Activated naive CD8-positive, alpha-beta T cell treated with anti-CD3 and anti-CD28 coated beads, Interleukin-2, amount 50 U/mL, for 24 hours (primary cell): ENCODE results near the gene XPC.
A peak's percentile ranks its signal among the peaks of the same experiment; 100 is the strongest.

ENCODE experiments used
- ATAC-seq: fragments of 150-1000 bp; cut with Tn5 transposase; one replicate; pipeline ENCODE4 v1.10.0; 2021
- DNase-seq: peaks from one replicate; pipeline ENCODE4 v3.0.0; 2021
- H3K27ac Mint-ChIP-seq: one replicate; pipeline ENCODE4 v1.8.0; 2021; ENCODE audit warnings: mild to moderate bottlenecking, mixed read lengths
- H3K27me3 Mint-ChIP-seq: one replicate; pipeline ENCODE4 v1.8.0; 2021; ENCODE audit warnings: mixed read lengths
- H3K36me3 Mint-ChIP-seq: one replicate; pipeline ENCODE4 v1.8.0; 2021; ENCODE audit warnings: low read depth, mixed read lengths
- H3K4me1 Mint-ChIP-seq: one replicate; pipeline ENCODE4 v1.8.0; 2021; ENCODE audit warnings: mixed read lengths
- H3K4me3 Mint-ChIP-seq: one replicate; pipeline ENCODE4 v1.8.0; 2021; ENCODE audit warnings: mild to moderate bottlenecking, moderate library complexity, mixed read lengths
- H3K9me3 Mint-ChIP-seq: one replicate; pipeline ENCODE4 v1.8.0; 2021; ENCODE audit warnings: mixed read lengths

The XPC gene

GRCh38 chr3:14151471-14152083 lies 26.8 kb downstream of the XPC start:
- Mint-ChIP-seq H3K27ac (no peak overlapping the region), H3K36me3 (peaks cover 19% of the 10 kb centered on the region), H3K9me3 (no peaks in the 10 kb centered on the region), H3K27me3 (no peaks in the 10 kb centered on the region), H3K4me1 (peaks cover 5% of the 10 kb centered on the region), H3K4me3 (no peak overlapping the region)
- DNase-seq (no peak), ATAC-seq (no peak)

DNA sequence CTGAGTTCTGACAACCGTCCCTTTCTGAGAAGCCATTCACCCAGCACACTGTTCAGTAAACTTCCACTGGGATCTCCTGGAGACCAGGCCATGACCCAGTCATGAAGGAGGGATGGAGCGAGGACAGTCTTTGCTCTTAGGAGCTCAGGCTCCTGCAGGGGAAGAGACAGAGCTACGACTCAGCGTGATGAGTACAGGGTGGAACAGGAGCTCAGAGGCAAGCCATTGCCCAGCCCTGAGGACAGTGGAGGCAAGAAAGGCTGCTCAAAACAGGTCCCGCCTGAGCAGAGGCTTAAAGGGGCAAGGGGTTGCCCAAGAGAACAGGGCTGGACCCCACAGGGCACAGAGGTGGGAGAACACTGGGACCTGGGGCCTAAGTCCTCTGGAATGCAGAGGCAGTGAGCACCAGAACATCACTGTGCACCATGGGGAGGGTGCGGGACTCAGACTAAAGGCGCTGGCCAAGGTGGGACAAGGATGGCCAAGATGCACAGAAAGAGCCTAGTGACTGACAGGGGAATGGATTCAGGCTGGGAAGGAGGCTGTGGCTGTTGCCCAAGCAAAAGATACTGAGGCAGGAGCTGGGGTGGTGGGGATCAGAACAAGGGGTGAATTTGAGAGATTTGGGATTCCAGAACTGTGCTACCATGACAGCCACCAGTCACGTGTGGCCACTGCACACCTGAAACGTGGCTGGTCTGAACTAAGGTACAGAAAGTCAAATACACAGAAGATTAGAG lies 27.7 kb downstream of the XPC start:
- H3K4me1 Mint-ChIP-seq: peaks cover 4% of the 10 kb centered on the region
- peaks cover 16% of the 10 kb centered on the region for H3K36me3 Mint-ChIP-seq
- H3K27ac Mint-ChIP-seq: peak overlapping the region; percentile 17
- ATAC-seq (no peak), DNase-seq (no peak)
- no peaks in the 10 kb centered on the region for H3K9me3 Mint-ChIP-seq
- H3K27me3 Mint-ChIP-seq: no peaks in the 10 kb centered on the region
- H3K4me3 Mint-ChIP-seq: no peak overlapping the region

DNA sequence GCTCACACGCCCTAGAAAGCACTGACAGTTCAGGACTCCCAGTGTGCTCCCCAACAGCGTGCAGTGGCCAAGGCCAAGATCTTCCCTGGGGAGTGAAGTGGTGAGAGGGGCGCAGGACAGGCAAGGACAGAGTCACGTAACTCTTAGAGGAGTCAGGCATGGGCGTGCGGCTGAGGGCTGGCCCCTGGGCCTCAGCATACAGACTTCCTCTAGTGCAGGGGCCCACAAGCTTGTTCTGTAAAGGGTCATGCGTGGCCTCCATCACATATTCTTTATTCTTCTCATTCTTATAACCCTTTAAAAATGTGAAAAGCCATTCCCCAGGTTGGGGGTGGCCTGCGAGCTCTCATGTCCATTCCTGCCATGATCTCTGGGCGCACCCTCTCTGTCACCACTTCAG lies 28.3 kb downstream of the XPC start:
- peaks cover 7% of the 10 kb centered on the region for H3K4me1 Mint-ChIP-seq

GRCh38 chr3:14148041-14148985 lies 30.1 kb downstream of the XPC start:
- Mint-ChIP-seq H3K4me3 (no peak overlapping the region), H3K36me3 (peaks cover 14% of the 10 kb centered on the region), H3K27ac (no peak overlapping the region), H3K9me3 (no peaks in the 10 kb centered on the region), H3K4me1 (peaks cover 24% of the 10 kb centered on the region), H3K27me3 (no peaks in the 10 kb centered on the region)
- DNase-seq (no peak), ATAC-seq (no peak)

More for the DNA sequence above, 28.3 kb downstream of the XPC start:
- no peak for ATAC-seq
- H3K27me3 Mint-ChIP-seq: no peaks in the 10 kb centered on the region
- DNase-seq: no peak
- H3K36me3 Mint-ChIP-seq: peaks cover 19% of the 10 kb centered on the region
- no peaks in the 10 kb centered on the region for H3K9me3 Mint-ChIP-seq
- no peak overlapping the region for H3K4me3 Mint-ChIP-seq
- H3K27ac Mint-ChIP-seq: no peak overlapping the region

GRCh38 chr3:14147617-14148016 lies 30.8 kb downstream of the XPC start:
- no peak overlapping the region for H3K4me3 Mint-ChIP-seq
- no peaks in the 10 kb centered on the region for H3K9me3 Mint-ChIP-seq
- peaks cover 31% of the 10 kb centered on the region for H3K4me1 Mint-ChIP-seq
- DNase-seq: no peak
- no peak for ATAC-seq
- no peaks in the 10 kb centered on the region for H3K27me3 Mint-ChIP-seq
- peak overlapping the region; percentile 55 for H3K27ac Mint-ChIP-seq
- H3K36me3 Mint-ChIP-seq: peaks cover 14% of the 10 kb centered on the region

GRCh38 chr3:14147066-14147435 lies 31.4 kb downstream of the XPC start:
- DNase-seq (no peak), ATAC-seq (no peak)
- H3K27ac Mint-ChIP-seq: peak overlapping the region; percentile 55
- H3K4me1 Mint-ChIP-seq: peaks cover 36% of the 10 kb centered on the region
- no peak overlapping the region for H3K4me3 Mint-ChIP-seq
- no peaks in the 10 kb centered on the region for H3K27me3 Mint-ChIP-seq
- no peaks in the 10 kb centered on the region for H3K9me3 Mint-ChIP-seq
- H3K36me3 Mint-ChIP-seq: peaks cover 15% of the 10 kb centered on the region

GRCh38 chr3:14146381-14147065 lies 31.9 kb downstream of the XPC start:
- Mint-ChIP-seq H3K36me3 (peaks cover 19% of the 10 kb centered on the region), H3K4me3 (no peak overlapping the region), H3K27ac (peak overlapping the region; percentile 19), H3K27me3 (no peaks in the 10 kb centered on the region), H3K4me1 (peaks cover 42% of the 10 kb centered on the region), H3K9me3 (no peaks in the 10 kb centered on the region)
- no peak for ATAC-seq
- DNase-seq: no peak

- no peak overlapping the region for H3K4me3 Mint-ChIP-seq
- no peaks in the 10 kb centered on the region for H3K27me3 Mint-ChIP-seq
- H3K36me3 Mint-ChIP-seq: peaks cover 19% of the 10 kb centered on the region
- peak overlapping the region; percentile 31 for H3K27ac Mint-ChIP-seq
- H3K4me1 Mint-ChIP-seq: peaks cover 46% of the 10 kb centered on the region
- ATAC-seq: no peak
- no peak for DNase-seq
- no peaks in the 10 kb centered on the region for H3K9me3 Mint-ChIP-seq
Observed at GRCh38 chr3:14145670-14146380, 32.6 kb downstream of the XPC start.

GRCh38 chr3:14145236-14145635 lies 33.2 kb downstream of the XPC start:
- ATAC-seq: no peak
- H3K4me3 Mint-ChIP-seq: no peak overlapping the region
- H3K4me1 Mint-ChIP-seq: peaks cover 49% of the 10 kb centered on the region
- no peaks in the 10 kb centered on the region for H3K9me3 Mint-ChIP-seq
- no peak for DNase-seq
- peak overlapping the region; percentile 88 for H3K27ac Mint-ChIP-seq
- H3K27me3 Mint-ChIP-seq: no peaks in the 10 kb centered on the region
- H3K36me3 Mint-ChIP-seq: peaks cover 19% of the 10 kb centered on the region

- H3K27ac Mint-ChIP-seq: peak overlapping the region; percentile 88
- DNase-seq (peak; percentile 46), ATAC-seq (peak; percentile 87)
- H3K4me1 Mint-ChIP-seq: peaks cover 50% of the 10 kb centered on the region
- no peaks in the 10 kb centered on the region for H3K27me3 Mint-ChIP-seq
- peaks cover 19% of the 10 kb centered on the region for H3K36me3 Mint-ChIP-seq
- no peaks in the 10 kb centered on the region for H3K9me3 Mint-ChIP-seq
- peak overlapping the region; percentile 61 for H3K4me3 Mint-ChIP-seq
Observed at GRCh38 chr3:14144423-14145075, 33.9 kb downstream of the XPC start.

GRCh38 chr3:14143271-14144225 lies 34.9 kb downstream of the XPC start:
- Mint-ChIP-seq H3K9me3 (no peaks in the 10 kb centered on the region), H3K4me1 (peaks cover 50% of the 10 kb centered on the region), H3K27ac (peak overlapping the region; percentile 88), H3K36me3 (peaks cover 19% of the 10 kb centered on the region), H3K4me3 (no peak overlapping the region), H3K27me3 (no peaks in the 10 kb centered on the region)
- DNase-seq (no peak), ATAC-seq (no peak)

GRCh38 chr3:14142567-14143270 lies 35.7 kb downstream of the XPC start:
- no peak overlapping the region for H3K4me3 Mint-ChIP-seq
- peak; percentile 13 for ATAC-seq
- DNase-seq: peak; percentile 25
- H3K4me1 Mint-ChIP-seq: peaks cover 50% of the 10 kb centered on the region
- no peaks in the 10 kb centered on the region for H3K9me3 Mint-ChIP-seq
- H3K27ac Mint-ChIP-seq: peak overlapping the region; percentile 71
- H3K36me3 Mint-ChIP-seq: peaks cover 20% of the 10 kb centered on the region
- H3K27me3 Mint-ChIP-seq: no peaks in the 10 kb centered on the region
